ENCODE measurements around the gene NXPH4.

NXPH4 gene

GRCh38 chr12:57231276-57232021 is 14.9 kb downstream of the NXPH4 start:
- DNase-seq (ENCODE audit: low read depth in 2 of 2) = no peak

DNA sequence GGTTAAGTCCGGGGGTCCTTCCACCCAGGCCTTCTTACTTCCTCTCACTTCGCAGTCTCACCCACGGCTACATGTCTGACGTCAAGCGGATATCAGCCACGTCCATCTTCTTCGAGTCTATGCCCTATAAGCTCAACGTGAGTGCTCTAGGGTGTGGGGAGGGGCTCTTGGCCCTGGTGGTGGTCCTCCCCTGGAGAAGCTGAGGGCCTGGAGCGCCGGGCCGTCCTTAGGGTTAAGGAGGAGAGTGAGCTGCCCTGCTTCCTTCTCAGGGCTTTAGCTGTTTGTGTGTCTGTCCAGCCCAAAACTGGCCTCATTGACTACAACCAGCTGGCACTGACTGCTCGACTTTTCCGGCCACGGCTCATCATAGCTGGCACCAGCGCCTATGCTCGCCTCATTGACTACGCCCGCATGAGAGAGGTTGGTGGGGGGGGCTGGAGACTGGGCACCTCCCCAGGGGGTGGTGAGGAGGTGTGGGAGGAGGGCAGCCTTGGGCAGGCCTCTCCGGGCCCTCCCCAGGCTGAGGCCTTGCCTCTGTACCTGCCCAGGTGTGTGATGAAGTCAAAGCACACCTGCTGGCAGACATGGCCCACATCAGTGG is 15.7 kb downstream of the NXPH4 start:
- no peak for DNase-seq (ENCODE audit: low read depth in 2 of 2)

- DNase-seq (ENCODE audit: low read depth in 2 of 2) = no peak
These were observed 17.0 kb downstream of the NXPH4 start for GRCh38 chr12:57233357-57234232.

- no peak for DNase-seq (ENCODE audit: low read depth in 2 of 2)
These were observed 17.6 kb downstream of the NXPH4 start for GRCh38 chr12:57234233-57234570.

- no peak for DNase-seq (ENCODE audit: low read depth in 2 of 2)
These were observed 18.0 kb downstream of the NXPH4 start for GRCh38 chr12:57234571-57235016.

DNA sequence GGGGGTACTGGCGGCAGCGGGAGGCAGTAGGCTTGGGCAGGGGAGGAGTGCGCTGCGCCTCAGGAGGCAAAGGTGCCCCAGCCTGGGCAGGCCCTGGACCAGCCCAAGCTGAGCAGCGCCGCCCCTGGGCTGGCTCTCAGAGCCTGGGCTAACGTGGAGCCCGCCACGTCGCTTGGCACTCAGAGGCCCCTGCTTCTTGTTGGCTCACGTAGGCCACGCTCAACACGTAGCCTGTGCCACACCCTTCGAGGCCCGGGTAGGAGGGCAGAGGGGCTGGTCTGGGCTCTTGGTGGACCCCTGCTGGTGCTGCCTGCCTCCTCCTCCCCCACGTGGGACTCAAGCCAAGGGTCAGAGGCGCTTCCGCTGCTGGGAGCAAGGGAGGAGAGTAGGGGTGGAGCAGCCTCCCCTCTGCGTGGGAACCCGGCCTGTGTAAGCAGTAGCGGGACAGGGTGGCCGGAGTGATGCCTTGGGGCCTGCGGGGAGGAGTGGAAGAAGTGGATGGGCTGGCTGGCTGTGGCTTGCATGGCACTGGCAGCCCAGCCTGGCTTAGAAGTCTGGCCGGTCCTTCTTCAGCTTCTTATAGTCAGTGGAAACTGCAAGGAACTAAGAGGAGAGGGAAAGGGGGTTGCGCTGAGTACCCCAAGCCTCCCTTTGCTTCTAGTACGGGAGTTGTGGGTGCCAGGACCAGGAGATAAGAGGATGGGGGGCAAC is 18.6 kb downstream of the NXPH4 start:
- DNase-seq (ENCODE audit: low read depth in 2 of 2) = no peak

- DNase-seq (ENCODE audit: low read depth in 2 of 2) = no peak
These were observed 19.1 kb downstream of the NXPH4 start for GRCh38 chr12:57235728-57236131.

GRCh38 chr12:57236201-57236924 is 19.8 kb downstream of the NXPH4 start:
- no peak for DNase-seq (ENCODE audit: low read depth in 2 of 2)

- DNase-seq (ENCODE audit: low read depth in 2 of 2) = no peak
These were observed 20.5 kb downstream of the NXPH4 start for GRCh38 chr12:57236925-57237595.

GRCh38 chr12:57237596-57237931 is 21.0 kb downstream of the NXPH4 start:
- no peak for DNase-seq (ENCODE audit: low read depth in 2 of 2)

- DNase-seq (ENCODE audit: low read depth in 2 of 2) = no peak
These were observed 21.6 kb downstream of the NXPH4 start for GRCh38 chr12:57237932-57238853.

- peak; percentile 64 to 67 for DNase-seq (ENCODE audit: low read depth in 2 of 2)
These were observed 22.4 kb downstream of the NXPH4 start for GRCh38 chr12:57238854-57239554.

GRCh38 chr12:57239587-57240065 is 23.0 kb downstream of the NXPH4 start:
- DNase-seq (ENCODE audit: low read depth in 2 of 2) = no peak

DNA sequence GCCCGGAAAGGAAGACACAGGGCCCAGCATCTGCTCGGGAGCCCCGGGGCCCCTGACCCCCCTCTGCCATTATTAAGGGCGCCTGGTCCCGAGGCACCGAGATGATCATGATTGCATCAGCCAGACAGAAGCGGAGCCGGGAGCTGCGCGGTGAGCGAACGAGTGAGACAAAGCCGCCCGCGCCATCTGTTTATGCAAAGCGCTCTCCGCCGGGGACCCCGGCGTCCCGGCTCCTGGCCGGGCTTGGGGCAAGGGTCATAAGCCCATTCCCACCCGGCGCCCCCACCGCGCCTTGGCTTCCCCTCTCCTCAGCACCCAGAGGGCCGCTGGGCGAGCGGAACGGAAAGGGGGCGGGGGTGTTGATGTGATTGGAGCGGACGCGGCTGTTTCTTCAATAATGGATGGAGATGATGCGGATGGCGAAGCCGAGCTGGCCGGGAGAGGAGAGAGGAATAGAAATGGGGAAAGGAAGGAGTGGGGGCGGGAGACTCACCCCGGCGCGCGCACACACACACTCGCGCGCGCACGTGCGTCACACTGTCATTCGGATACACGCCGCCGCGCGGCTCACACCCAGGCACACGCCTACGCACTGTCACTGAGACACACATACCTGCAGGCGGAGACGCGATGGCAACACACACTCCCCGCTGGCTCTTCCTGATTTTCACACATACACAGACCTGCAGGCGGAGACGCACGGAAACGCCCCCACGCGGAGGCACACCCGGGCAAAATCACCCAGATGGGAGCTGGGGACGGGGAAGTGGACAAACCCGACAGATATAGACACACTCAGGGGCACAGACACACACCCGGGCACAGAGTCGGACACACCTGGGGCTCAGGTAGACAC is 23.7 kb downstream of the NXPH4 start:
- DNase-seq (ENCODE audit: low read depth in 2 of 2) = peak; percentile 62 to 73

DNA sequence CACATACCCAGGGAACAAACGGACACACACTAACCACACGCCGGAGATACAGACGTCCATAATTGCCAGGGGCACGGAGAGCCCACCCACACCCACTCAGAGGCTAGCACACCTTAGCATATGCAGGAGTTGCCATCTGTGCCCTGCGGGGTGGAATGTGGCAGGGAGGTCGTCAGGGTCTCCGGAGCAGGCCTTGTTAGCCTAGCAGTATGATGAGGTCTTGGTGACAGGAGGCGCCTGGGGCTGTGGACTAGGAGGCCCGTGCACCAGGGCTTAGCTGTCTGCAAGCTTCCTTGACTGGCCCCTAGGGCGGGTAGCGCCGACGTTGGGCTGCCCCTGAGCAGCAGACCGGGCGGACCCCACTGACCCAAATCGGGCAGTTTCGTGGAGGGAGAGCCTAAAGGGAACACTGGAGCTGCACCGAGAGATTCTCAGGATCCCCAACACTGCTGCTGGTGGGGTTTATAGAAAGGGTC is 24.4 kb downstream of the NXPH4 start:
- DNase-seq (ENCODE audit: low read depth in 2 of 2) = no peak

DNA sequence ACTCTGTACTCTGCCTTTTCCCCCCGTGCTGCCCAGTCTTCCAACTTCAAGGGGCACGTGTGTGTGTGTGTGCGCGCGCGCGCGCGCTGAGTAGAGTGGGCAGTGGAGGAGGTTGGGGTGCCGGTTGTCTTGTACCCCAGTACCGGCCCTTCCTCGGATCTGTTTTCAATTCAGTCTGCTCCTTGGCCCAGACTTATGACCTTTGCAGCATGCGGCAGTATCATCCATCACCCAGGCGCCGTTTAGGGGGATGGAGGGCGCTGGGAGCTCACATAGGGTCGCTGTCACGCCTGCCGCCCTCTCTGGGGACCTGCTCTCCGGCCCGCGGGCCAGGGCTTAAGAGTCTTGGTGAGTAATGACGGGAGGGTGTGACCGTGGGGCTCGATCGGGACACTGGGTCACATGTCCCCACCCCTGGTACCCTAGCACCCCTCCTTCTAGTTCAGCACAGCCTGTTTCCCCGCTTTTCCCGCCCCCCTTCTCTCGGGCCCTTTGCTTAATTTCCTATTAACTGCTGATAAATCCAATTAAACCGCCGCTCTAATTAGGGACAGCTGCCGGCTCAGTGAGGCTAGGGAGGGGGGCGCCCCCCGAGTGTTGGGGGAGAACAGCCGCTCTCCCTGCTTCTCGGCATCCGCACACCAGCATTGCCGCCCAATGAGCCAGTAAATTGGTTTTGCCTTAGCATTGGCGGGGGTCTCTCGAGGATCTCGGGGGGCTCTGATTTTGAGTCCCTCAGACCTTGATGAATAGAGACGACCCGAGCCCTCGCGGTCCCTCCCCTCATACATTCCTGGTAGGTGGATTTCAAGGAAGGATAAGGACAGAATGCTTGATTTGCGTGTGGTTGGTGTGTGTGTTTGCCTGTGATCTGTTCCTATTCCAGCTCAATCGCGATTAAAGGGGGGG is 25.1 kb downstream of the NXPH4 start:
- no peak for DNase-seq (ENCODE audit: low read depth in 2 of 2)

- no peak for DNase-seq (ENCODE audit: low read depth in 2 of 2)
These were observed 25.7 kb downstream of the NXPH4 start for GRCh38 chr12:57242329-57242690.
